D721Med (cell line): Measurements from ENCODE around the gene ME3.

Source experiments
- DNase-seq: peaks from one replicate; pipeline ENCODE4 v3.0.0; 2011; ENCODE audit warnings: low spot score; ENCODE audit not compliant: insufficient read length
- FAIRE-seq: peaks from 2 replicates; lab custom pipeline; 2011; peaks lifted over from hg19 to GRCh38; lab: Jason Lieb, UNC
- CTCF ChIP-seq: IDR thresholded peaks from 2 replicates; pipeline ENCODE4 v1.5.1; 2012; ENCODE audit warnings: mild to moderate bottlenecking, control low read depth; ENCODE audit not compliant: insufficient read depth; ENCODE audit errors: missing control alignments

Gene ME3

DNA sequence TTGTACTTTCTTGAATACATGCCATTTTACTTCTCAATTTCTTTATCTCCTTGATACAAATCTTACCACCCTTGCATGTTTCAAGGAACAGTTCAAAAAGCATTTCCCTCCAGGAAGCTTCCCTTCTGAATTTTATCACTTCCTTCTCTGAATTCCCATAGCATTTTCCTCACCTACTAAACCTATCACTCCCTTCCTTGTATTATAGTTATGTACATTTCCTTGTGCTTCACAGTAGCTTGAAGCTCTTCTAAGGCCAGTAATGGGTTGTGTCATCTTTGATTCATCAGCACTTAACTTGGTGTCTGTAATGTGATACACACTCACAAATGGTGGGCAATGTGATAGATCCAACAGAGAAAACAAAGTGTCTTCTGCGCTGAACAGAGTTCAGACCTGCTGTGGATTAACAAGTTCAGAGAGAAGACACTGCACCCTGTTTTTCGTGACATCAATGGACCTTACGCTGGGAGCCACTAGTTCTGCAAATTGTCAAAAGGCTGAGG, 170.2 kb downstream of the ME3 start:
- no peak for FAIRE-seq
- no peak for TF ChIP-seq CTCF
- no peak for DNase-seq

DNA sequence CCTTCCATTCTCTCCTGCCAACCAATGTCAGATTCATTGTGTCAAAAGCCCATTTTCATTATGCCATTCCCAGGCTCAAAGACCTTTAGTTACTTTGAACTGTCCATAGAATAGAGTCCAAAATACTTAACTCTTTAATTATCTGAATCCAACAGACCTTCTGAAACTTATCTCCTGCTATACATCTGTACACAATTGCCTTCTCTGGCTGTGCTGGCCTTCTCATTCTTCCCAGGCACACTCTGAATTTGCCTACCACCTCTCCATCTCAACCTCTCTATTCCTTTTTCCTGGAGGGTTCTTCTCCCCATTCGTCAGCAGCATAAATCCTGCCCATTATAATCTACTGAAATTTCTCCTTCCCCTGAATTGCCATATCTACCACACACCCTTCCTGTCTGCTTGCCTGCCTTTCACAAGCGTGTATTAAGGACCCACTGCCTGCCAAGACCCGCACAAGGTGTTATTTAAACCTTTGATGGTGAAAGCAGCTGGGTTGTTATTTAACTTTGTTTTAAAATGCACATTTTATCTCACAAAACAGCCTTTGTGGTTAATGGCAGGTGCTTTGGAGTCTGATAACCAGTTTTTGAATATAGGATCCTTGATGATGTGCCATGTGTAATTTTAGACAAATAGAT, 171.8 kb downstream of the ME3 start:
- no peak for TF ChIP-seq CTCF
- no peak for DNase-seq
- FAIRE-seq, result no peak

GRCh38 chr11:86499723-86500129, 172.7 kb downstream of the ME3 start:
- DNase-seq (no peak), FAIRE-seq (no peak)

GRCh38 chr11:86497836-86498235, 174.6 kb downstream of the ME3 start:
- FAIRE-seq, result no peak
- DNase-seq, result no peak
- no peak for TF ChIP-seq CTCF

More at GRCh38 chr11:86499723-86500129, 172.7 kb downstream of the ME3 start:
- no peak for TF ChIP-seq CTCF

DNA sequence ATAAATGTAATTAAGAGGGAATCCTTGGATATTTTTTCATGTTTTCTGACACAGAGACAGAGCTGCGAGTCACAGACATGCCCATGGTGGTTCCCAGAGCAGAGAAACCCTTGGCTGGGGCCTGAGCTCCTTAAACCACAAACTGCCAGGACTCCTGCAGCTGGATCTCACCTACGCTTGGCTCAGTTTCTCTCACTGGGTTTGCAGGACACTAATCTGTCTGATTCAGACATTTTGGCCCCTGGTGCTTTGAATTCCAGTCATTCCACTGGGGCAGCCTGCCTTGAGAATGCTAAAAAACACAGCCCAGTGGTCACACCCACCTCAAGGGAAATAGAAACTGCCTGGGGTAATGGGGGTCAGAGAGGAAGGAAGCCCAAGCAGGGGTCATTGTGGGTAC, 175.1 kb downstream of the ME3 start:
- FAIRE-seq (no peak), DNase-seq (no peak)
- no peak for TF ChIP-seq CTCF

DNA sequence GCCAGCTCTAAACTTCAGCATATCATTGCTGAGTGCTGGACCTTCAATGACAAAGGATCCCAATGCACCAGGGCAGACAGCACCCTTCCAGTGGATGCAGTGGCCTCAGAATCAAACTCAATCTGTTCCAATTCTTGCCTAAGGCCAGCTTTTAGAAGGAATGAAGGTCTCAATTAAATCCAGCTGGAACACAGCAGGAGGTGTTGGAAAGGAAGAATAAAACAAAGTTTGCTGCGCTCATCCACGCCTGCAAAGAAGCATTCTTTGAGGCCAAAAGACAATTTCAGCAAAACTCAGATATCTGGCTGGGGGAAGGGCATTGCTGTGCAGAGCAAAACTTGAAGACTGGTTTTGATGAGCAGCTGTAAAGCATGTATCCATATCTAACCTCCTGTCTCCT, 177.1 kb downstream of the ME3 start:
- no peak for TF ChIP-seq CTCF
- DNase-seq (no peak), FAIRE-seq (no peak)

DNA sequence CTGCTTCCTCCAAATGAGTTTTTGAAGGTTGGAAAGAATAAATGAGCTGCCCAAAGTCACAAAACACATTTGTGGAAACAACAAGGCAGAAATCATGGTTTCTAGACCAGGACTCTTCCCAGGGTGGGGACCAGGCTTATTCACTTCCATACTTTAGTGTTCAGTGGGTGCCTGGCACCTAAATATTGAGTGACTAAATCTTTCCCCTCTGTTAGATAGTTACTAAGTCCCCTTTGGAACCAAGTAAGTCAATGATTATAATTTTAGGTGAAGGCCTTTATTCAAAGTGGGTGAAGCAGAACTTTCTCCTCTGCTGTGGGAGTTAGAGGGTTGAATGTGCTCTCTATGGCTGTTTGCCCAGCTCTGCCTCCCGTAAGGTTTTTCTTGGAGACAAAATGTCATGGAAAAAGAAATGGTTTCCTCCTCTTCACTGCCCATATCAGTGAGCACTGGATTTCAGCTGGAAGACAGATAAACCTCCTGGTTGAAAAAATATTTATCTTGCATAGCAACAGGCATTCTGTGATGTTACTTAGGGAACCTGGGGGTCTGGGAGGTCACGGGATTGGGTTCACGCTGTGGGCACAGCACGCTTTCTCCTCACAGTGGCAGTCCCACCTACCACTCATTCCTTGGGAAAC, 179.9 kb downstream of the ME3 start:
- DNase-seq, result no peak
- TF ChIP-seq CTCF, result no peak
- no peak for FAIRE-seq
